Activated CD8-positive, alpha-beta memory T cell treated with anti-CD3 and anti-CD28 coated beads, Interleukin-2, amount 50 U/mL, for 24 hours (primary cell): ENCODE results near the gene TNS2.
"Not testable (repeated sequence)": the region's sequence is repeated elsewhere in the genome, so short reads cannot be mapped to it uniquely, and the experiment has no call there.

Source experiments
- DNase-seq: peaks from one replicate; pipeline ENCODE4 v3.0.0-alpha.2; 2020; ENCODE audit errors: extremely low read depth

TNS2 gene, protein sequence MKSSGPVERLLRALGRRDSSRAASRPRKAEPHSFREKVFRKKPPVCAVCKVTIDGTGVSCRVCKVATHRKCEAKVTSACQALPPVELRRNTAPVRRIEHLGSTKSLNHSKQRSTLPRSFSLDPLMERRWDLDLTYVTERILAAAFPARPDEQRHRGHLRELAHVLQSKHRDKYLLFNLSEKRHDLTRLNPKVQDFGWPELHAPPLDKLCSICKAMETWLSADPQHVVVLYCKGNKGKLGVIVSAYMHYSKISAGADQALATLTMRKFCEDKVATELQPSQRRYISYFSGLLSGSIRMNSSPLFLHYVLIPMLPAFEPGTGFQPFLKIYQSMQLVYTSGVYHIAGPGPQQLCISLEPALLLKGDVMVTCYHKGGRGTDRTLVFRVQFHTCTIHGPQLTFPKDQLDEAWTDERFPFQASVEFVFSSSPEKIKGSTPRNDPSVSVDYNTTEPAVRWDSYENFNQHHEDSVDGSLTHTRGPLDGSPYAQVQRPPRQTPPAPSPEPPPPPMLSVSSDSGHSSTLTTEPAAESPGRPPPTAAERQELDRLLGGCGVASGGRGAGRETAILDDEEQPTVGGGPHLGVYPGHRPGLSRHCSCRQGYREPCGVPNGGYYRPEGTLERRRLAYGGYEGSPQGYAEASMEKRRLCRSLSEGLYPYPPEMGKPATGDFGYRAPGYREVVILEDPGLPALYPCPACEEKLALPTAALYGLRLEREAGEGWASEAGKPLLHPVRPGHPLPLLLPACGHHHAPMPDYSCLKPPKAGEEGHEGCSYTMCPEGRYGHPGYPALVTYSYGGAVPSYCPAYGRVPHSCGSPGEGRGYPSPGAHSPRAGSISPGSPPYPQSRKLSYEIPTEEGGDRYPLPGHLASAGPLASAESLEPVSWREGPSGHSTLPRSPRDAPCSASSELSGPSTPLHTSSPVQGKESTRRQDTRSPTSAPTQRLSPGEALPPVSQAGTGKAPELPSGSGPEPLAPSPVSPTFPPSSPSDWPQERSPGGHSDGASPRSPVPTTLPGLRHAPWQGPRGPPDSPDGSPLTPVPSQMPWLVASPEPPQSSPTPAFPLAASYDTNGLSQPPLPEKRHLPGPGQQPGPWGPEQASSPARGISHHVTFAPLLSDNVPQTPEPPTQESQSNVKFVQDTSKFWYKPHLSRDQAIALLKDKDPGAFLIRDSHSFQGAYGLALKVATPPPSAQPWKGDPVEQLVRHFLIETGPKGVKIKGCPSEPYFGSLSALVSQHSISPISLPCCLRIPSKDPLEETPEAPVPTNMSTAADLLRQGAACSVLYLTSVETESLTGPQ (N-terminal part only)

DNA sequence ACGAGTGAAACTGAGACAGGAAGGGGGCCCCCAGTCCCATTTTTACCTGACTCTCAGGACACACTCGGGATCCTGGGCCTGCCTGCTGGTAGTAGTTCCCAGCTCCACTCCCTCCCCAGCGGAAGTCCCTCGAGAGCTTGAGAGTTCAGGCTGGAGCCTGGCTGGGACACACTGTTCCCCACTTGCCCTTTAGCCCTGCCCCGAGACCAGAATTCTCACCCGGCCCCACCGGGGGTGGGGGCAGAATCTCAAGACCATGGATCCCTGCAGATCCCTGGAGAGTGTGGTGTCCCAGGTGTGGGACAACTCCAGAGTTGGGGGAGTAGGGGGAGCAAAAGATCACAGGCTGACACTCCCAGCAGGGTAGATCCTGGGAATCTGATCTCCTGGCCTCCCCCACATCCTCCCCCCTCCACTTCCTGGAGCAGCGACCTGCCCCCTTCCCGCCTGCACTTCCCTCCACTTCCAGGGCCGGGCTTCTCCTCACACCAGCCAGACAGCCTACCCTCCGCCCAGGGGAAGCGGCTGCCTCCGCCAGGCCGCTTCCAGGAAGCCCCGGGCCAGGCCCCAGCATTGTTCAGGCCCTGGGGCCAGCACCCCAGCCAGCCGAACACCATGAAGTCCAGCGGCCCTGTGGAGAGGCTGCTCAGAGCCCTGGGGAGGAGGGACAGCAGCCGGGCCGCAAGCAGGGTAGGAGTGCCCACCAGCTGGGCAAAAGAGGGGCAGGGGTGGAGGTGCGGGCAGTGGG is at the start of gene TNS2:
TNS2 (plus strand) TSS at position 495 of the 748 bp plus-strand sequence; CDS start at position 616, 121 bp downstream.
- DNase-seq, result no peak

DNA sequence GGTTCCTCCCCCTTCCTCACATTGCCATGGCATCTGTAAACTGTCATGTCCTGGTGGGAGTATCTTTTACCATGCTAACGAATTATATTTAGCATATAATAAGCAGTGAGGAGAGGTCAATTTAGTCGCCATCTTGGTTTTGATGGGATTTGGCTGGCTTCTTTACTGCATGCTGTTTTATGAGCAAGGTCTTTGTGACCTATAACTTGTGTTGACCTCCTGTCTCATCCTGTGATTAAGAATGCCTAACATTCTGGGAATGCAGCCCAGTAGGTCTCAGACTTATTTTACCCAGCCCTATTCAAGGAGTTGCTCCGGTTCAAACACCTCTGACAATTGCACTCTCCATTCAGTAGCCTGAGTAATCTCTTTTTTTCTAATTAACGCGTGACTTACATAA is 45.7 kb upstream of the TNS2 start:
- no peak for DNase-seq

DNA sequence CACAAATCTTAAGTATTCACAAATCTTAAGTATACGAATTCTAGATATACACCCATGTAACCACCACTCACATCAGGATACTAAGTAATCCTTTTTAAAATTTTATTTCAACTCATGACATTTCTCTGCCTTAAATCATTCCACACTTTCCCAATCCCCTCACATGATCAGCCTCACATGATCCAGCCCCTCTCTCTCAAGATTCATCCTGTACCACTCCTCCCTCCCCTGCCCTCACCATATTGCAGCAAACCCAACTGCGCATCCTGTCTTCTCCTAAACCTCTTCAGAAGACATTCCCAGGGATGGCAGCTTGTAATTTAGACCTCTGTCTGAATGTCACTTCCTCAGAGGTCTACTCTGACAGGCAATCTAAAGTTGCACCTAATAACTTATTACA is 45.3 kb upstream of the TNS2 start:
- DNase-seq, result no peak

DNA sequence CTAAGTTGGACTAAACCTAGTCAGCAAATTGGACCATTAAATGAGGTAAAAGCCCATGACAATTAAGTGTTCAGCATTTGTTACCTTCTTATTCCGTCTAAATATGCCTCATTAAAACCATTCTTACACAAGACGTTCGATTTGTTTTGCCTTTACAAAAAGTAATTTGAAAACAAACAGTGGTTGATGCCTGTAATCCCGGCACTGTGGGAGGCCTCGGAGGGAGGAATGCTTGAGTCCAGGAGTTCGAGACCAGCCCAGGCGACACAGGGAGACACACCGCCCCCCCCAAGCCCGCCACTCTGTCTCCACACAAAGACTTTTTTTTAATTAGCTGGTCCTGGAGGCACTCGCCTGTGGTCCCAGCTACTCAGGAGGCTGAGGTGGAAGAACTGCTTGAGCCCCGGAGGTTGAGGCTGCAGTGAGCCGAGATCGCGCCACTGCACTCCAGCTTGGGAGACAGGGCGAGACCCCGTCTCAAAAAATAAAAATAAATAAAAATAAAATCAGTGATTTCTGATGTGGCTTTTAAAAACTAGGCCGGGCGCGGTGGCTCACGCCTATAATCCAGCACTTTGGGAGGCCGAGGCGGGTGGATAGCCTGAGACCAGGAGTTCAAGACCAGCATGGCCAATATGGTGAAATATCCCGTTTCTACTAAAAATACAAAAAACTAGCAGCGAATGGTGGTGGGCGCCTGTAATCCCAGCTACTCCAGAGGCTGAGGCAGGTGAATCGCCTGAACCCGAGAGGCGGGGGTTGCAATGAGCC is 44.5 kb upstream of the TNS2 start:
- DNase-seq, result no peak

DNA sequence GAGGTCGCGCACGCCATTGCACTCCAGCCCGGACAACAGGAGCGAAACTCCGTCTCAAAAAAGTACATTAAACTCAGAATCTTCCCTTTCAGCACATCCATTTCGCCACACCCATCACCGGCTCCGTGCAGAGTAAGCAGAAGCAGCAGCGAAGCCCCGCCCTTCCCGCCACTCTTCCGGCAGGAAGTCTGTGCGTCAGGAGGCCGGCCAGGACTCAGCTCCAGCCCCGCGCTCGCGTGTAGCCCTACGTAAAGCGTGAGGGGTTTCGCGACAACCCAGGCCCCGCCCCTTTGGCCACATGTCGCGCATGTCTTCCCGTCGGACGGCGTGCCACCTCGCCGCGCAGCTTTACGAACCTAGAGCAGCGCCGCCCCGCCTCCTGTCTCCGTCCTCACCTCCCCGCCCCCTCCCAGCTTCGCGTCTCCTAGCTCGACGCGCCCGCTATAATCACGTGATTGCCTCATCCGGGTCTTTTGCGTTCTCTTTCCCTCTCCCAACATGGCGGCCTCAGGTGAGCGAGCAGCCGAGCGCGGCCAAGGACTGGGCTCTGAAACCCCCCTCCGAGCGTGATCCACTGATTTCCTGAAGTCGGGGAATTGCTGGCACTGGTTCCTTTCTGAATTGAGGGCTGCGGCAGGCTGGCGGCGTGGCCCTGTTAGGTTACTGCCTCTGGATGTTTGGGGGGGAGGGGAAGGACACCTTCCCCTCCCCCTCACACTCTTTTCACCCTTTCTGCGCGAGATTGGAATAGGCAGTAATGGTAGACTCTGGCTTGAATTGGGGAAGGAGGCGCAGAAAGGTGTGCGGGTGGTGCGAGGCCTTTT is 43.7 kb upstream of the TNS2 start, which contains the start of gene EIF4B:
EIF4B (plus strand) TSS at position 471 of the 824 bp plus-strand sequence; CDS start at position 499, 28 bp downstream.
- DNase-seq, result peak; percentile 99

DNA sequence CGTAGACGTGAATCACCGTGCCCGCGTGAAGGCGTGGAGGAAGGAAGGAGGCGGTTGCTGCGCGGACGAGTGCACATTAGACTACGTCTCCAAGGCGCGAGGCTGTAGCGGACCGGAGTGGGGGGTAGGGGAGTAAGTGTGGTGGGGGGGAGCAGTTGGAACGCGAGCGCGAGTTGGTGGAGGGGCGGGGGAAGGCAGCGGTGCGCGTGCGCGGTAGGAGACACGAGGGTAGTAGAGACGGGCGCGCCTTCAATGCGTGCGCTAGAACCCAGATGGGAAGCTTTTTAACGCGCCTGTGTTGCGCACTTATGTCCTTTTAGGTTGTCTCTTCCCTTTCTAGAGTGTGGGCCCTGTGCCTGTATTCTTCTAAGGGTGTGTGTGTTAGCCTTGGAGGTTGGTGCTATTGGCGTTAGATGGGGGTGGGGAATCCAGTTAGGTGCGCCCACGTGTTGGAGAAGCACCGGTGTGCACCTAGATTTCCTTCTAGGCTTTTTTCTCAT is 43.0 kb upstream of the TNS2 start:
- DNase-seq, result peak; percentile 72

DNA sequence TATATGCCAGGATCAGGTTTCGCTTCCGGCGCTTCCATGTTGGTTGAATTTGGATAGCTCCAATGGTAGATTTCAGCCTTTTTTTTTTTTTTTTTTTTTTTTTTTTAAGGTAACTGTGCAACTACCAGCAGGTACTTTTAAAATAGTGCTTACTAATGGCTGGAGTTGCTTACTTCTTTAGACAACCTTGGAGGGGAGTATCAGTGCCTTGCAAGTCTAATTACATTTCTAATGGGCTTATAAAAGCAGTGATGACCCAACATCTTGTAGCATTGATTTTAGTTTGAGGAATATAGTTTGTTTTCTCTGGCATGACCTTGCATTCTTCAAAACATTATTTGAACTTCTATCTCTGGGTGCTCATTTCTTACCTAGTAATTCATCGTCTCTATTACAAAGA is 42.5 kb upstream of the TNS2 start:
- DNase-seq, result no peak

DNA sequence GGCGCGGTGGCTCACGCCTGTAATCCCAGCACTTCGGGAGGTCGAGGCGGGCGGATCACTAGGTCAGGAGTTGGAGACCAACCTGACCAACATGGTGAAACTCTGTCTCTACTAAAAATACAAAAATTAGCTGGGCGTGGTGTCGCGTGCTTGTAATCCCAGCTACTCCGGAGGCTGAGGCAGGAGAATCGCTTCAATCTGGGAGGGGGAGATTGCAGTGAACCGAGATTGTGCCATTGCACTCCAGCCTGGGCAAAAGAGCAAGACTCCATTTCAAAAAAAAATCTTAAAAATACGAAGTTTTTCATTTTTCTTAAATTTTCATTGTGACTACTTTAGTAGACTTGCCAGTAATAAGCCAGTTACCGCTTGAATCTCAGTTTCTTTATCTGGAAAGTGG is 41.1 kb upstream of the TNS2 start:
- not testable (repeated sequence) for DNase-seq

DNA sequence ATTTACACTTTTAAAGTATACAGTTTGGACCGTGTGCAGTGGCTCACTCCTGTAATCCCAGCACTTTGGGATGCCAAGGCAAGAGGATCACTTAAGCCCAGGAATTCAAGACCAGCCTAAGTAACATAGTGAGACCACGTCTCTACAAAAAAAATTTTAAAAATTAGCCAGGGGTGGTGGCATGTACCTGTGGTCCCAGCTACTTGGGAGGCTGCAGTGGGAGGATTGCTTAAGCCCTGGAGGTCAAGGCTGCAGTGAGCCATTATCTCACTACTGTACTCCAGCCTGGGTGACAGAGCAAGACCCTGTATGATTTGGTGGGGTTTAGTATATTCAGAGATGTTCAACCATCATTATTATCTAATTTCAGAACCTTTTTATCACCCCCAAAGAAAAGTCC is 38.9 kb upstream of the TNS2 start:
- DNase-seq, result no peak

DNA sequence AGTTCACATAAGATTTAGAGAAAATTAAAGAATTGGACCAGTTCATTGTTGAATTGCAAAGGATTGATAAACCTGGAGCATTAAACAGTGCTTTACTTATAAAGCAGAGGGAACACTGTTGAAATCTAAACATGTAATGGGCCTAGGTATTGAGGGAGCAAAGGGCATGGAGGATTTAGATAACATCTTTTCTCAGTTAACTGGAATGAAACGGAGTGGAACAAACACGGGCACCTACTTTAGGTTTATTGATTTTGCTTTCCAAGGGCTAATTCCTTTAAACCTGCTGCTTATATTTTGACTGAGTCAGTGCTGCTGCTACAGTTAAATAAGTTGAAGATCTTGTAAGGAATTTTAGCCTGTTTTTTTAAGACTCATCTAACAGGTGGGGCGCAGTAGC is 38.0 kb upstream of the TNS2 start:
- no peak for DNase-seq

DNA sequence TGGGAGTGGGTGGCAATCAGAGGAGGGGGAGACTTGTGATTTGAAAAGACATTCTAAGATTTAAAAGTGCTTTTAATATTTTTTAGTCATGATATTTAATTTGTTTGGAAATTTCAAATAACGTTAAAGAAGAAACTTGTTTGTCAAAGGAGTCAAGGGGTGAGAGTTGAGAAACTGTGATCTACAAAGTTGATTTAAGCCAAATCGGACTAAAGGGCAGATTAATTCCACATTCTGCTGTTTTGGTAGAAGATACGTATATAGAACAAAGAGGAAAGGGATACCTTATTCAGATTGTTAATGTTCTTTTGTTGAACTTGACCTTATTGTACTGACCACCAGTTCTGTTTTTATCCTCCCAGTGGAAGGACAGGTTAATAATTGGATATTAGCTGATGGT is 36.9 kb upstream of the TNS2 start:
- DNase-seq, result no peak

DNA sequence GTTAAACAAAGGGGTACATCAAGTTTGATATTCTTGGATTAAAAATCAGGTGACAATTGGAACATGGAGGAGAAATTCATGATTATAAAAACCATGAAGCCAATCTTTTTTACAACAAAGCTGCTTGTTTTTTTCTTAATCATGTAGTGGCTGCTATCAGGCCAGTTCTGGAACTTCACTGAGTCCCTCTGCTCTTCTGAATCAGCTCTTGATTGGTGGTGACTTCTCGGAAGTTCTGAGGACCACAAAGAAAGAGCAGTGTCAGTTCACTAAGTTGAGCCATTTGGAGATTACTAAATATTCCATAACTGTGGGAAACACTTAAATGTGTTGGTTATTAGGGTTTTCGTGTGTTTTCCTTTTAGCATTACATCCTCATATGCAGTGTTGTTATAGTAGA is 35.2 kb upstream of the TNS2 start:
- no peak for DNase-seq

DNA sequence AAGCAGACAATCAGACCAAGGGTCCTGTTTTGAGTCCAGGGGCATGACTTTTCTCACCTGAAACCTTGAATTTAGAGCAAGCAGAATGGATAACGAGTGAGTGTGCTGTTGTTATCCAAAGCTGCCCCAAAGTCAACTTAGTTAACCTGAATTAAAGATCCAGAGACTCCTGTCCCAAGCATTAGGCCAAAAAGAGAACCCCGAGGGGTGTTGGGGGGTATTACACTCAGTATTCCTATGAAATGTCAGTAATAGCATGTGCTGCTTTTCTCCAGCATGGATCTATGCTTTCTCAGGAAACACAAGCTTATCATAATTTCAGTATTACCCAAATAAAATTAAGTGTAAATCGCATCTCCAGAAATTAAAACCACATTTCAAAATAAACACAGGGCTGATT is 24.6 kb upstream of the TNS2 start:
- no peak for DNase-seq

DNA sequence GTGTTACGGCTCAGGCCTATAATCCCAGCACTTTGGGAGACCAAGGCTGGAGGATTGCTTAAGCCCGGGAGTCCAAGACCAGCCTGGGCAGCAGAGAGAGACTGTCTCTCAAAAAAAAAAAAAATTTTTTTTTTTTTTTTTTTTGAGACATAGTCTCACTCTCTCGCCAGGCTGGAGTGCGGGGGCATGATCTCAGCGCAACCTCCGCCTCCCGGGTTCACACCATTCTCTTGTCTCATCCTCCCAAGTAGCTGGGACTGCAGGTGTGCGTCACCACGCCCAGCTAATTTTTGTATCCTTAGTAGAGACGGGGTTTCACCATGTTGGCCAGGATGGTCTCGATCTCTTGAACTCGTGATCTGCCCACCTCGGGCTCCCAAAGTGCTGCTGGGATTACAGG is 22.9 kb upstream of the TNS2 start:
- not testable (repeated sequence) for DNase-seq

DNA sequence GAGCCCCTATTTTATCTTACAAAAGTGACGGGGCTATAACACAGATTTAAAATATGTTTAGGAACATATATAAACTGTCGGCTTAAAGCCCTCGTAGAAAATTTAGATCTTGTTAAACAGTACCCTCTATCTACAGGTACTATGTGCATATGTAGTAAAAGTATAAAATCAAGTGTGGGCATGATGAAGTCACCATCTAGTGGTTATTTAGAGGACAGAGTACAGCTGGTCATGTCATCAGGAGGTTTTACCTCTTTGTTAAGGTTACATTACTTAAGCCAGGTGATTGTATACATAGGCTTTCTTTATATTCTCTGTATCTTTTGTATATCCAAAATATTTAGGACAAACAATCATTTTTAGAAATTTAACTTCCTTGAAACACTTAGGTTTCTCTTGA is 18.2 kb upstream of the TNS2 start:
- no peak for DNase-seq

DNA sequence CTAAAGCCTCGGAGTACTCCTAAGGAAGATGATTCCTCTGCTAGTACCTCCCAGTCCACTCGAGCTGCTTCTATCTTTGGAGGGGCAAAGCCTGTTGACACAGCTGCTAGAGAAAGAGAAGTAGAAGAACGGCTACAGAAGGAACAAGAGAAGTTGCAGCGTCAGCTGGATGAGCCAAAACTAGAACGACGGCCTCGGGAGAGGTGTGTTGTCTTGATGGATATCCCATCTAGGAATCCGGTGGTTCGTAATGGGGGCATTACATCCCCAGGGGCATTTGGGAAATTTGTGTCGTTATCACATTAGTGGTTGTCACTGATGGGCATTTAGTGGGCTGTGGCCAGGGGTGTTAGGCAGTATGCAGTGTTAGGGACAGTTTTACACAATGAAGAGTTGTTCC is 16.0 kb upstream of the TNS2 start:
- not testable (repeated sequence) for DNase-seq

DNA sequence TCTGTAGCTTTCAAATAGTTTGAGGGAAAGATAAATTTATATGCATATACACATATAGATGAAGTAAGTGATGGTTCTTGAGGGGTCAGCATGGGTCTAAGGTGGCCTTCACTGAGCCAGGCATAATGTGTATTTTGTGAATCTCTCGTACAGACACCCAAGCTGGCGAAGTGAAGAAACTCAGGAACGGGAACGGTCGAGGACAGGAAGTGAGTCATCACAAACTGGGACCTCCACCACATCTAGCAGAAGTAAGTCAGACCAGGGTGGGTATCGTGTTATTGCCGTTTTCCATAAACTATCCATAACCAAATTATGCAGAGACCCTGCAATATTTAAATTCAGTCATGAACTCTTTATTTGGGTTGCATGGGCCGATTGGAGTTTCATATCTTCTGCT is 15.4 kb upstream of the TNS2 start:
- no peak for DNase-seq

DNA sequence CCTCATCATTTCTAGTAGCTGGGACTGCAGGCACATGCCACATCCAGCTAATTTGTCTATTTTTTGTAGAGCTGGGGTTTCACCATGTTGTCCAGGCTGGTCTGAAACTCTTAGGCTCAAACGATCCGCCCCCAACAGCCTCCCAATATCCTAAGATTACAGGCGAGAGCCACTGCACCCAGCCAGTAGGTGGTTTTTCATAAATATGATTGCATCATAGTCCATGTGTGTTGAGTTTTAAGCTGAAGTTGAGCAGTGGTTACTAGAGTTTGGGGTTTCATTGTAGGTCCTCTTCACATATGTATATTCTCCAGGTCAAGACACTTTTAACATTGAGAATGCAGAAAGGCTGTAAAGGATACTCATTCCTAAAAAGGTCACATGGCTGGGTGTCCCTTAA is 13.1 kb upstream of the TNS2 start:
- DNase-seq, result no peak

DNA sequence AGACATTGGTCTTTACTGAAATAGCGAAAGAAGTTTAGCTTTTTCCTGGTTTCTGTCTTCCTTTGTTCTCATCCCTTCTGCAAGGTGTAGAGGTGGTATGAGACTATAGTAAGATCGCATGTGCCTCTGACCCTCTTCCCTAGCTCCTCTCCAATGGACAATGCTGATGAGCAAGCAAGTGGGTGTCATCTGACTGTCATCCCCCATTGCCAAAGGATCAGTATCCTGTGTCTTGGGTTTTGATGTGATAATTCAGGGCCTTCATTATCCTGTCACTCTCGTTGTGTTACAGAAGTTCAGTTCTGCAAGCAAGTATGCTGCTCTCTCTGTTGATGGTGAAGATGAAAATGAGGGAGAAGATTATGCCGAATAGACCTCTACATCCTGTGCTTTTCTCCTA is 10.0 kb upstream of the TNS2 start:
- no peak for DNase-seq
